Activated naive CD4-positive, alpha-beta T cell treated with anti-CD3 and anti-CD28 coated beads, Interleukin-2, amount 50 U/mL, for 16 hours (primary cell): ENCODE results near the gene SFT2D3.

Source experiments
- DNase-seq: peaks from one replicate; pipeline ENCODE4 v3.0.0-alpha.2; 2020

SFT2D3 gene

GRCh38 chr2:127754186-127754585 lies 52.9 kb downstream of the SFT2D3 start:
- no peak for DNase-seq
